ENCODE data around the gene NDEL1. TPM values are rescaled to one million over a fixed set of nuclear protein-coding genes. Genes with fewer than 3 reads are reported as not detected.

The NDEL1 gene
- total RNA-seq, 6 experiments from 2014 or later: 22.2 to 34.9 (median 28.4) TPM

DNA sequence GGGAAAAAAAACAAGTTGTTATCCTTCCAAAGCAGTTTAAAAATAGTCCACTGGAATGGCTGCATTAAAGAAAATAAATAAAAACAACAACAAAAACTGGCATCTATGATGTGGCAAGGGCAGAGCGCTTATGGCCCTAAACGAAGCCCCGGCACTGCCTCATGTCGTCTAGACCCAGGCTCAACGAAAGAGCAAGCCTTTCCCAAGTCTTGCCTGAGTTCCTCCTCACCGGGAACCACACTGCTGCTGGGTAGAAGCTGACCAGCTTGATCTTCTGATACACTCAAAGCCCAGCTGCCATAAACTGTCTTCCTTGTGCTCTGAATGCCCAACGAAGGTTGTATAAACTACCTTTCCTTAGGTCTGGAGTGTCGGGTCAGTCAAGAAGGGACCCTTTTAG lies 37.0 kb downstream of the NDEL1 start:
- WGBS (ENCODE audit: insufficient coverage, low coverage, low lambda C conversion rate, missing lambda C conversion rate): 91% methylated on average over 4 of the region's 8 CpGs
- DNase-seq (no peak), ATAC-seq (no peak)
- intact Hi-C loops (cut with DNase I): loop anchor here in 1 of 2 donors (10.0 kb wide), 2 partner anchors 58 to 272 kb away; partner anchors contain the start of gene CCDC42
- H3K4me3 ChIP-seq: no peak overlapping the region
- H3K27me3 ChIP-seq: no peaks in the 10 kb centered on the region
- peaks cover 3 to 50% (median 18%) of the 10 kb centered on the region in 4 donors for H3K36me3 ChIP-seq
- TF ChIP-seq POLR2A (IDR thresholded peaks at IDR 0.05) (no peak), CTCF (IDR thresholded peaks at IDR 0.05) (no peak)
- H3K27ac ChIP-seq: no peak overlapping the region
- H3K4me1 ChIP-seq: peaks cover 0 to 18% (median 8%) of the 10 kb centered on the region in 4 donors
- H3K9me3 ChIP-seq: no peaks in the 10 kb centered on the region

DNA sequence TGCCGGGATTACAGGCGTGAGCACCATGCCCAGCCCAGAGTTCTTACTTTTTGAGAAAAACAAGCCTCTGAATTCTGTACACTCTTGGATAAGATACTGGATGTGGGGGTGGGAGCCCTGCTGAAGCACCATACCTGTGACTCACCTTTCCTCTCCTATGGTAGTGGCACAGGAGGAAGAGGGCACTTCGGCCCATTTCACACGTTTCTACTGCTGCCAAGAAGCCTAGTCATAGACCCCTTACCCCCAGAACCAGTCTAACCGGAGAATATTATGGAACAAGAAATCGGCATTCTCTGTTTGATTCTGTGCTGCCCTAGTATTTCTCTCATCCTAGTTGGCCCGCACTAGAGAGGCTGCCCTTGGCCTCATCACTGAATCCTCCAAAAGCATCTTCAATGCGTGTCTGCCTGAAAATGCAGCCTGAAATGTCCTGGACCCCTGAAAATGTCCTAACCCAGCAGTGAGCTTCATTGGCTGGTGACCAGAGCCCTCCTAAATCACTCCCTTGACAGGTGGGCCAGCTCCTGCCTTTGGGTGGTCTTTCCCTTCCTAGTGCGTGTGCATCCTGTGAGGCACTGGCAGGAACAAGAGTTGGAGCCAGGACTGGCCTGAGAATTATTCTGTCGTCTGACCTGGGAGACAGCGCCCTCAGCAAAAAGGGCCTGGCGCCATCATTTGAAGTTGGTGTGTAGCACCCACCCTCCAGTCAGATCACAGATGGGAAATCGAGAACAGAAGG lies 37.9 kb downstream of the NDEL1 start:
- Histone ChIP-seq H3K36me3 (peaks cover 3 to 40% (median 14%) of the 10 kb centered on the region in 4 donors), H3K27ac (no peak overlapping the region), H3K27me3 (no peaks in the 10 kb centered on the region), H3K9me3 (no peaks in the 10 kb centered on the region), H3K4me1 (peaks cover 0 to 27% (median 11%) of the 10 kb centered on the region in 4 donors), H3K4me3 (no peak overlapping the region)
- DNase-seq: no peak
- ATAC-seq: no peak
- TF ChIP-seq POLR2A (IDR thresholded peaks at IDR 0.05): no peak
- no peak for TF ChIP-seq CTCF (IDR thresholded peaks at IDR 0.05)
- 86% methylated on average over 6 of the region's 13 CpGs for WGBS (ENCODE audit: insufficient coverage, low coverage, low lambda C conversion rate, missing lambda C conversion rate)
- intact Hi-C loops (cut with DNase I): loop anchor here in 1 of 2 donors (10.0 kb wide), 2 partner anchors 59 to 271 kb away; partner anchors contain the start of gene CCDC42

DNA sequence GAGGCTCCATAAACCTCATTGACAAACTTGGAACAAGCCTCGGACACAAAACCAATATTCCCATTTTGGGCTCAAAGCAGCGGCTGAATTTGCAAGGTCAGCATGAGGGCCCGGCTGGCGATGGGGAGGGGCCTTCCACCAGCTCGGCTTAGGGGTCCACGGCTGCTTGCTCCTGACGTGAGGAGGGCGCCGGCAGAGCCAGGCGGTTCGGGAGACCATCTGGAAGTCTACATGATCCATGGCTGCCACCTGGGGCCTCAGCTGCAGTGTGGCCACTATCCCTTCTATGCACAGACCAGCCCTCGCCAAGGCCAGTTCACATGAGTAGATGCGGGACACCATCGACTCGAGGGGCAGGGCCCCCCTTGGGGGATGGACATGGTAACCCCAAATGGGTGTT lies 39.1 kb downstream of the NDEL1 start:
- peaks cover 3 to 38% (median 15%) of the 10 kb centered on the region in 4 donors for H3K36me3 ChIP-seq
- TF ChIP-seq POLR2A (IDR thresholded peaks at IDR 0.05) (no peak), CTCF (IDR thresholded peaks at IDR 0.05) (no peak)
- no peak for DNase-seq
- H3K27me3 ChIP-seq: no peaks in the 10 kb centered on the region
- intact Hi-C loops (cut with DNase I): loop anchor here in 1 of 2 donors (10.0 kb wide), 2 partner anchors 60 to 270 kb away; partner anchors contain the start of gene CCDC42
- no peak for ATAC-seq
- H3K9me3 ChIP-seq: no peaks in the 10 kb centered on the region
- WGBS (ENCODE audit: insufficient coverage, low coverage, low lambda C conversion rate, missing lambda C conversion rate): 80% methylated on average over 3 of the region's 15 CpGs
- no peak overlapping the region for H3K27ac ChIP-seq
- H3K4me3 ChIP-seq: no peak overlapping the region
- peaks cover 0 to 29% (median 11%) of the 10 kb centered on the region in 4 donors for H3K4me1 ChIP-seq

DNA sequence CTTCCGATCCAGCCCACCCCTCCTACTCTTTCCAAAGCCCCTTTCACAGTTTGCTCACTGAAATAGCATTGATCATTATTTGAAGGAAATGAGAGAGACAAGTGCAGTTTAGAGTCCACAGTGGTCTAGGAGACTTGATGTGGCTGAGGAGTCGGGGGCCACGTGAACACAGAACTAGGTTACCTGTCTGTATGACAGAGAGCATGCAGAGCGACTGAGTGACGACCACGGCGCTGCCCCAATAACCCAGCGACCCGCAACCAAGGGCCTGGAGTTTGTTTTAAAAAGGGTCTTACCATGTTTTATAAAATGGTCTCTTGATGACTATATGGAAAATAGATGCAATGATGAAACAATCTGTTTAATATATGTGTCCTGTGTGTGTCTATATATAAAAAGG lies 39.5 kb downstream of the NDEL1 start:
- Histone ChIP-seq H3K4me3 (no peak overlapping the region), H3K9me3 (no peaks in the 10 kb centered on the region), H3K27me3 (no peaks in the 10 kb centered on the region), H3K4me1 (peaks cover 0 to 26% (median 9%) of the 10 kb centered on the region in 4 donors), H3K27ac (no peak overlapping the region), H3K36me3 (peaks cover 3 to 38% (median 15%) of the 10 kb centered on the region in 4 donors)
- DNase-seq: no peak
- intact Hi-C loops (cut with DNase I): loop anchor here in 1 of 2 donors (10.0 kb wide), 2 partner anchors 60 to 270 kb away; partner anchors contain the start of gene CCDC42
- 92% methylated on average over 6 of the region's 9 CpGs for WGBS (ENCODE audit: insufficient coverage, low coverage, low lambda C conversion rate, missing lambda C conversion rate)
- no peak for ATAC-seq
- TF ChIP-seq POLR2A (IDR thresholded peaks at IDR 0.05): no peak
- no peak for TF ChIP-seq CTCF (IDR thresholded peaks at IDR 0.05)

Data from right lobe of liver (tissue), 6 donors.